GM19240 (cell line): ENCODE measurements around the gene PLCH1.

Experiments
- DNase-seq: peaks from one replicate; pipeline ENCODE4 v3.0.0; 2011; ENCODE audit warnings: low spot score; ENCODE audit not compliant: insufficient read length

Gene PLCH1

GRCh38 chr3:155744626-155745324 is at the start of gene PLCH1:
TSS of gene PLCH1 (minus strand) at chr3:155745071. CDS start at chr3:155704224, 40,847 bp downstream.
- no peak for DNase-seq

- DNase-seq, result no peak
Measured at GRCh38 chr3:155792532-155792931, 47.7 kb upstream of the PLCH1 start.

GRCh38 chr3:155791190-155791589 is 46.3 kb upstream of the PLCH1 start:
- DNase-seq, result no peak

- no peak for DNase-seq
Measured at GRCh38 chr3:155790272-155790925, 45.5 kb upstream of the PLCH1 start.

GRCh38 chr3:155785662-155786295 is 40.9 kb upstream of the PLCH1 start:
- no peak for DNase-seq

- no peak for DNase-seq
Measured at GRCh38 chr3:155782390-155782953, 37.6 kb upstream of the PLCH1 start.

- DNase-seq, result no peak
Measured at GRCh38 chr3:155780291-155780690, 35.4 kb upstream of the PLCH1 start.

- DNase-seq, result no peak
Measured at GRCh38 chr3:155778462-155778861, 33.6 kb upstream of the PLCH1 start.

GRCh38 chr3:155772801-155773200 is 27.9 kb upstream of the PLCH1 start:
- no peak for DNase-seq

GRCh38 chr3:155771126-155771525 is 26.3 kb upstream of the PLCH1 start:
- DNase-seq, result no peak

- no peak for DNase-seq
Measured at GRCh38 chr3:155766206-155766605, 21.3 kb upstream of the PLCH1 start.

- DNase-seq, result no peak
Measured at GRCh38 chr3:155763870-155764463, 19.1 kb upstream of the PLCH1 start.

- DNase-seq, result no peak
Measured at GRCh38 chr3:155760653-155761052, 15.8 kb upstream of the PLCH1 start.

- no peak for DNase-seq
Measured at GRCh38 chr3:155757577-155757976, 12.7 kb upstream of the PLCH1 start.

GRCh38 chr3:155753038-155753639 is 8.3 kb upstream of the PLCH1 start:
- DNase-seq, result no peak

- DNase-seq, result no peak
Measured at GRCh38 chr3:155748611-155749365, 3.9 kb upstream of the PLCH1 start.

- no peak for DNase-seq
Measured at GRCh38 chr3:155747946-155748290, 3.0 kb upstream of the PLCH1 start.

GRCh38 chr3:155747286-155747945 is 2.5 kb upstream of the PLCH1 start:
- DNase-seq, result no peak

GRCh38 chr3:155746703-155747102 is 1.8 kb upstream of the PLCH1 start:
- DNase-seq, result no peak

GRCh38 chr3:155745795-155746550 is 1.1 kb upstream of the PLCH1 start:
- no peak for DNase-seq
